ENCODE results near the gene COMT. TPM values are rescaled to one million over a fixed set of nuclear protein-coding genes. Genes with fewer than 3 reads are reported as not detected.

The COMT gene
- total and polyA plus RNA-seq, 9 of the 15 experiments (the other 6 are each of a cell fraction or from before 2014, with no cell fraction given): 12.5 to 351 (median 155) TPM

DNA sequence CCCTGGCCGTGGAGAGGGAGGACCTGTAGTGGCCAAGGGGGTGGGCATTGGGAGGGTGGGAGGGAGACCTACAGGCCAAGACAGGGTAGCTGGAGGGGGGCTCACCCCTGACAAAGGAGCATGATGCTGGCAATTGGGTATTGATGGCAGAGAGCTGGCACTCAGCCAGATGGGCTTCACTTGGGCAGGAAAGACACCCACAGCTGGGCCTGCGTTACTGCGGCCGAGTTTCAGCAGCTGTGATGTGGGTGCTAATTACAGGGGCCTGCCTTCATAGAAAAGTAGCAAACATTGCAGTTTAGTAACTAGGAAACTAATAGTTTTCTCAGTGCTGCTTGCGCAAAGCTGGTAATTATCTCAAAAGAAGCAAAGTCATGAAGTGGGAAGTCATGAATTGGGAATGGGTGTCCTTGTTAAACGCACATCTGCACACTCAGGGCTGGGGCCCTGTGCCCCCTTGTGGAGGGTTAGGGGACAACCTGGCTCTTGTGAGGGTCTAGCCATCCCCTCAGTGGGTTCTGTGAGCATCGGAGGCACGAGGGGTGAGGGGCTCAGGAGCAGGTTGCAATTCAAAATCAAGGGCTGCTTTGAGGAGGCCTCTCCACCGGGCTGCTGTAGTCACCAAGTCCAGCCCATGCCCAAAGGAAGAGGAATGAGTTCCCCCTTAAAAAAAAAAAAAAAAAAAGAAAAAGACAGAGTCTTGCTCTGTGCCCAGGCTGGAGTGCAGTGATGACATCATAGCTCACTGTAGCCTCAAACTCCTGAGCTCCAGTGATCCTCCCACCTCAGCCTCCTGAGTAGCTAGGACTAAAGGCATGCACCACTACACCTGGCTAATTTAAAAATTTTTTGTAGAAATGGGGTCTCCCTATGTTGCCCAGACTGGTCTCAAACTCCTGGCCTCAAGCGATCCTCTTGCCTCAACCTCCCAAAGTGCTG is 24.5 kb downstream of the COMT start (continued):
- TF ChIP-seq, protein P1, sequence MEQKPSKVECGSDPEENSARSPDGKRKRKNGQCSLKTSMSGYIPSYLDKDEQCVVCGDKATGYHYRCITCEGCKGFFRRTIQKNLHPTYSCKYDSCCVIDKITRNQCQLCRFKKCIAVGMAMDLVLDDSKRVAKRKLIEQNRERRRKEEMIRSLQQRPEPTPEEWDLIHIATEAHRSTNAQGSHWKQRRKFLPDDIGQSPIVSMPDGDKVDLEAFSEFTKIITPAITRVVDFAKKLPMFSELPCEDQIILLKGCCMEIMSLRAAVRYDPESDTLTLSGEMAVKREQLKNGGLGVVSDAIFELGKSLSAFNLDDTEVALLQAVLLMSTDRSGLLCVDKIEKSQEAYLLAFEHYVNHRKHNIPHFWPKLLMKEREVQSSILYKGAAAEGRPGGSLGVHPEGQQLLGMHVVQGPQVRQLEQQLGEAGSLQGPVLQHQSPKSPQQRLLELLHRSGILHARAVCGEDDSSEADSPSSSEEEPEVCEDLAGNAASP (IDR thresholded peaks at IDR 0.05): no peak
- 0 out of 2 replicates have a peak, but pooled peaks have one; percentile 38 for TF ChIP-seq SUPT5H (IDR thresholded peaks at IDR 0.05)
- TF ChIP-seq ZBTB33 (CRISPR knock-in tag; IDR thresholded peaks at IDR 0.05): no peak
- TF ChIP-seq ATF7 (IDR thresholded peaks at IDR 0.05): peak; percentile 92
- peak; percentile 99 for TF ChIP-seq ZBTB7A (IDR thresholded peaks at IDR 0.05; ENCODE audit: borderline replicate concordance, control insufficient read depth, low read depth, low read length)
- TF ChIP-seq HMG20A (CRISPR knock-in tag; conservative IDR thresholded peaks at IDR 0.05): no peak
- peak; percentile 7 for TF ChIP-seq POLR2B (IDR thresholded peaks at IDR 0.05; ENCODE audit: low read depth, partially characterized antibody)
- TF ChIP-seq FOXK1 (CRISPR knock-in tag; IDR thresholded peaks at IDR 0.05; ENCODE audit: borderline replicate concordance): no peak
- no peak for TF ChIP-seq BDP1 (IDR thresholded peaks at IDR 0.05; ENCODE audit: insufficient read depth, insufficient read length)
- TF ChIP-seq ZNF316 (IDR thresholded peaks at IDR 0.05): peak; percentile 67
- peak; percentile 26; the same call in 1 of the 2 replicates for TF ChIP-seq JUN (IDR thresholded peaks at IDR 0.05; ENCODE audit: borderline replicate concordance, low read depth, low read length)
- TF ChIP-seq JUN (CRISPR knock-in tag; IDR thresholded peaks at IDR 0.05; ENCODE audit: borderline replicate concordance): no peak
- TF ChIP-seq, protein P2, sequence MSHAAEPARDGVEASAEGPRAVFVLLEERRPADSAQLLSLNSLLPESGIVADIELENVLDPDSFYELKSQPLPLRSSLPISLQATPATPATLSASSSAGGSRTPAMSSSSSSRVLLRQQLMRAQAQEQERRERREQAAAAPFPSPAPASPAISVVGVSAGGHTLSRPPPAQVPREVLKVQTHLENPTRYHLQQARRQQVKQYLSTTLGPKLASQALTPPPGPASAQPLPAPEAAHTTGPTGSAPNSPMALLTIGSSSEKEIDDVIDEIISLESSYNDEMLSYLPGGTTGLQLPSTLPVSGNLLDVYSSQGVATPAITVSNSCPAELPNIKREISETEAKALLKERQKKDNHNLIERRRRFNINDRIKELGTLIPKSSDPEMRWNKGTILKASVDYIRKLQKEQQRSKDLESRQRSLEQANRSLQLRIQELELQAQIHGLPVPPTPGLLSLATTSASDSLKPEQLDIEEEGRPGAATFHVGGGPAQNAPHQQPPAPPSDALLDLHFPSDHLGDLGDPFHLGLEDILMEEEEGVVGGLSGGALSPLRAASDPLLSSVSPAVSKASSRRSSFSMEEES (CRISPR knock-in tag; IDR thresholded peaks at IDR 0.05): no peak
- 0 out of 2 replicates have a peak, but pooled peaks have one; percentile 30 for TF ChIP-seq NBN (IDR thresholded peaks at IDR 0.05; ENCODE audit: low read depth)
- 0 out of 2 replicates have a peak, but pooled peaks have one; percentile 65 for TF ChIP-seq NFATC3 (IDR thresholded peaks at IDR 0.05)
- peak; percentile 22; the same call in 1 of the 2 replicates for TF ChIP-seq MAFK (IDR thresholded peaks at IDR 0.05; ENCODE audit: low read length)
- 0 out of 2 replicates have a peak, but pooled peaks have one; percentile 6 for TF ChIP-seq ZNF277 (CRISPR knock-in tag; IDR thresholded peaks at IDR 0.05; ENCODE audit: borderline replicate concordance)
- TF ChIP-seq, protein P3, sequence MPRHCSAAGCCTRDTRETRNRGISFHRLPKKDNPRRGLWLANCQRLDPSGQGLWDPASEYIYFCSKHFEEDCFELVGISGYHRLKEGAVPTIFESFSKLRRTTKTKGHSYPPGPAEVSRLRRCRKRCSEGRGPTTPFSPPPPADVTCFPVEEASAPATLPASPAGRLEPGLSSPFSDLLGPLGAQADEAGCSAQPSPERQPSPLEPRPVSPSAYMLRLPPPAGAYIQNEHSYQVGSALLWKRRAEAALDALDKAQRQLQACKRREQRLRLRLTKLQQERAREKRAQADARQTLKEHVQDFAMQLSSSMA (CRISPR knock-in tag; IDR thresholded peaks at IDR 0.05): no peak
- TF ChIP-seq, protein P4, sequence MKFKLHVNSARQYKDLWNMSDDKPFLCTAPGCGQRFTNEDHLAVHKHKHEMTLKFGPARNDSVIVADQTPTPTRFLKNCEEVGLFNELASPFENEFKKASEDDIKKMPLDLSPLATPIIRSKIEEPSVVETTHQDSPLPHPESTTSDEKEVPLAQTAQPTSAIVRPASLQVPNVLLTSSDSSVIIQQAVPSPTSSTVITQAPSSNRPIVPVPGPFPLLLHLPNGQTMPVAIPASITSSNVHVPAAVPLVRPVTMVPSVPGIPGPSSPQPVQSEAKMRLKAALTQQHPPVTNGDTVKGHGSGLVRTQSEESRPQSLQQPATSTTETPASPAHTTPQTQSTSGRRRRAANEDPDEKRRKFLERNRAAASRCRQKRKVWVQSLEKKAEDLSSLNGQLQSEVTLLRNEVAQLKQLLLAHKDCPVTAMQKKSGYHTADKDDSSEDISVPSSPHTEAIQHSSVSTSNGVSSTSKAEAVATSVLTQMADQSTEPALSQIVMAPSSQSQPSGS (CRISPR knock-in tag; IDR thresholded peaks at IDR 0.05): no peak
